ENCODE data around the gene TMEM88. TPM values are rescaled to one million over a fixed set of nuclear protein-coding genes. Genes with fewer than 3 reads are reported as not detected.

Gene TMEM88
- total and polyA plus RNA-seq, 2 of the 13 experiments (the other 11 are each of a cell fraction or from before 2014, with no cell fraction given): 0.31 to 0.66 TPM

- TF ChIP-seq PAXIP1 (CRISPR knock-in tag; conservative IDR thresholded peaks at IDR 0.05): 0 out of 2 replicates have a peak, but pooled peaks have one; percentile 45
- no peak for TF ChIP-seq RORA (CRISPR knock-in tag; IDR thresholded peaks at IDR 0.05)
- 0 out of 2 replicates have a peak, but pooled peaks have one; percentile 52 for TF ChIP-seq ZNF501 (CRISPR knock-in tag; IDR thresholded peaks at IDR 0.05)
- TF ChIP-seq MTERF4 (CRISPR knock-in tag; IDR thresholded peaks at IDR 0.05): 0 out of 2 replicates have a peak, but pooled peaks have one; percentile 31
- TF ChIP-seq NRL (CRISPR knock-in tag; IDR thresholded peaks at IDR 0.05; ENCODE audit: borderline replicate concordance): no peak
- no peak for TF ChIP-seq ZNF281 (CRISPR knock-in tag; IDR thresholded peaks at IDR 0.05; ENCODE audit: borderline replicate concordance)
- TF ChIP-seq ZNF605 (CRISPR knock-in tag; IDR thresholded peaks at IDR 0.05): peak; percentile 22; the same call in 1 of the 2 replicates
- TF ChIP-seq HNRNPL (IDR thresholded peaks at IDR 0.05; ENCODE audit: low read depth, low read length): no peak
- TF ChIP-seq ELF1 (CRISPR knock-in tag; IDR thresholded peaks at IDR 0.05): 0 out of 2 replicates have a peak, but pooled peaks have one; percentile 8
- TF ChIP-seq AHR (CRISPR knock-in tag; IDR thresholded peaks at IDR 0.05): no peak
- peak; percentile 33; the same call in 1 of the 2 replicates for TF ChIP-seq ZNF670 (CRISPR knock-in tag; IDR thresholded peaks at IDR 0.05; ENCODE audit: borderline replicate concordance)
- TF ChIP-seq KMT2A (CRISPR knock-in tag; IDR thresholded peaks at IDR 0.05): no peak
- 0 out of 2 replicates have a peak, but pooled peaks have one; percentile 1 for TF ChIP-seq UBTF (CRISPR knock-in tag; IDR thresholded peaks at IDR 0.05)
- no peak for TF ChIP-seq ARID2 (CRISPR knock-in tag; IDR thresholded peaks at IDR 0.05; ENCODE audit: borderline replicate concordance)
- TF ChIP-seq THRA (CRISPR knock-in tag; IDR thresholded peaks at IDR 0.05; ENCODE audit: borderline replicate concordance): peak; percentile 16; the same call in 1 of the 2 replicates
- peak; percentile 24; the same call in 1 of the 2 replicates for TF ChIP-seq TGIF2 (CRISPR knock-in tag; IDR thresholded peaks at IDR 0.05)
- TF ChIP-seq ZNF263 (CRISPR knock-in tag; IDR thresholded peaks at IDR 0.05): 0 out of 2 replicates have a peak, but pooled peaks have one; percentile 12
Measured at GRCh38 chr17:7833011-7833794, 21.7 kb upstream of the TMEM88 start (continued).

Data from HepG2 (cell line).